NCI-H446 treated with DMSO at 0.1 percent for 48 hours (cell line): ENCODE measurements around the gene CUZD1.

ENCODE experiments used
- DNase-seq: peaks from one replicate; lab custom pipeline; 2025; lab: John Stamatoyannopoulos, UW

Gene CUZD1

GRCh38 chr10:122815458-122815857, 30.2 kb downstream of the CUZD1 start:
- no peak for DNase-seq

- DNase-seq = no peak
These were observed 31.2 kb downstream of the CUZD1 start for GRCh38 chr10:122814493-122814892.

- DNase-seq = no peak
These were observed 32.9 kb downstream of the CUZD1 start for GRCh38 chr10:122812751-122813150.

GRCh38 chr10:122802282-122802681, 43.4 kb downstream of the CUZD1 start:
- DNase-seq = no peak

GRCh38 chr10:122798704-122799231, 46.9 kb downstream of the CUZD1 start:
- DNase-seq = no peak

GRCh38 chr10:122796796-122797195, 48.9 kb downstream of the CUZD1 start:
- no peak for DNase-seq

- no peak for DNase-seq
These were observed 49.7 kb downstream of the CUZD1 start for GRCh38 chr10:122795924-122796323.

GRCh38 chr10:122786269-122786668, 59.4 kb downstream of the CUZD1 start:
- DNase-seq = no peak

- no peak for DNase-seq
These were observed 62.7 kb downstream of the CUZD1 start for GRCh38 chr10:122782911-122783310.
